K562 (cell line): ENCODE data around the gene KIAA1210. TPM values are rescaled to one million over a fixed set of nuclear protein-coding genes. Genes with fewer than 3 reads are reported as not detected.

Source experiments
- ATAC-seq: fragments of 200-7000 bp; cut with Tn5 transposase; 3 replicates; pipeline ENCODE4 v1.9.1; 2020; ENCODE audit warnings: moderate library complexity
- BruUV-seq: library from RNA; stranded (reverse); fragments of 400-500 nt; replicated peaks from 2 replicates; lab custom pipeline; 2021; lab: Mats Ljungman, UMichigan
- CTCF ChIA-PET: fragments of 300-600 bp; formaldehyde crosslinking; extraction: SDS; loops from one replicate; lab custom pipeline; 2021; ENCODE audit warnings: low intra/inter-chr PET ratio; lab: Yijun Ruan, JAX
- POLR2A ChIA-PET: fragments of 300-600, 350-650 bp; sonication (Branson Sonifier 250); formaldehyde crosslinking; extraction: SDS; loops from one replicate; lab custom pipeline; 2021; ENCODE audit warnings: antibody characterized with exemption, inconsistent platforms; lab: Yijun Ruan, JAX
- DNase-seq, 4 experiments: peaks; one replicate each; pipeline versions ENCODE4 v3.0.0 to v3.0.0-alpha.2; 2011 to 2018; ENCODE audit warnings: low spot score in 3 of 4, mixed read lengths in 3 of 4; ENCODE audit errors: extremely low read depth in 1 of 4
- FAIRE-seq: peaks from 2 replicates; lab custom pipeline; 2011; peaks lifted over from hg19 to GRCh38; lab: Jason Lieb, UNC
- H2AFZ ChIP-seq: 2 replicates; pipeline ENCODE4 v1.6.0; 2011; ENCODE audit warnings: low read depth, low read length, control low read depth, inconsistent platforms
- H3K27ac ChIP-seq: fragments of 200-600 bp; 3 replicates; pipeline ENCODE4 v1.8.0; 2011; ENCODE audit warnings: low read depth, mild to moderate bottlenecking, control low read depth, inconsistent platforms, low read length, moderate library complexity, mixed read lengths; ENCODE audit errors: extremely low read depth
- H3K27me3 ChIP-seq, 2 experiments: fragments of 300-600 bp in 1 of 2; 2 replicates in 1 of 2; 3 replicates in 1 of 2; pipeline versions ENCODE4 v1.6.0 to v1.8.0; 2011; ENCODE audit warnings: inconsistent platforms in 2 of 2, low read length in 2 of 2, mild to moderate bottlenecking in 1 of 2, mixed read lengths in 1 of 2, moderate library complexity in 1 of 2; ENCODE audit not compliant: control insufficient read depth in 2 of 2, insufficient read depth in 2 of 2
- H3K36me3 ChIP-seq: fragments of 300-600 bp; 3 replicates; pipeline ENCODE4 v1.8.0; 2011; ENCODE audit warnings: mild to moderate bottlenecking, low read length, inconsistent platforms; ENCODE audit not compliant: control insufficient read depth, insufficient read depth
- H3K4me1 ChIP-seq, 2 experiments: fragments of 200-600 bp in 1 of 2; replicated peaks in 1 of 2; 2 replicates in 1 of 2; 3 replicates in 1 of 2; pipeline versions ENCODE4 v1.5.1 to v1.8.0; 2011; ENCODE audit warnings: inconsistent platforms in 2 of 2, low read length in 2 of 2, mild to moderate bottlenecking in 1 of 2, mixed read lengths in 1 of 2, moderate library complexity in 1 of 2; ENCODE audit not compliant: control insufficient read depth in 2 of 2, insufficient read depth in 2 of 2
- H3K4me2 ChIP-seq: 2 replicates; pipeline ENCODE4 v1.6.1; 2011; ENCODE audit warnings: low read length, control low read depth, inconsistent platforms, mixed read lengths; ENCODE audit not compliant: insufficient read depth
- H3K4me3 ChIP-seq: fragments of 200-600 bp; sonication (generic), shearing (Covaris generic); 2 replicates; pipeline ENCODE4 v1.5.1; 2016; ENCODE audit warnings: control low read depth, inconsistent platforms
- H3K79me2 ChIP-seq: fragments of 200-600 bp; 3 replicates; pipeline ENCODE4 v1.8.0; 2011; ENCODE audit warnings: low read length, inconsistent platforms; ENCODE audit not compliant: control insufficient read depth, insufficient read depth
- H3K9ac ChIP-seq, 2 experiments: 2 replicates each; pipeline versions ENCODE4 v1.6.0 to v1.6.1; 2011; ENCODE audit warnings: low read depth in 2 of 2, low read length in 2 of 2, control low read depth in 1 of 2, inconsistent platforms in 1 of 2, mild to moderate bottlenecking in 1 of 2, mixed read lengths in 1 of 2; ENCODE audit not compliant: insufficient read depth in 1 of 2
- H3K9me1 ChIP-seq: one replicate; pipeline ENCODE4 v1.6.0; 2011; ENCODE audit warnings: inconsistent platforms, mild to moderate bottlenecking, low read length, moderate library complexity; ENCODE audit not compliant: control insufficient read depth, insufficient read depth
- H3K9me3 ChIP-seq: replicated peaks from 2 replicates; pipeline ENCODE4 v1.5.1; 2011; ENCODE audit warnings: low read depth, low read length, inconsistent platforms; ENCODE audit not compliant: control insufficient read depth, insufficient read depth
- H4K20me1 ChIP-seq: replicated peaks from 2 replicates; pipeline ENCODE4 v1.6.1; 2011; ENCODE audit warnings: low read length, inconsistent platforms, mixed read lengths; ENCODE audit not compliant: control insufficient read depth, insufficient read depth
- CHD1 ChIP-seq: fragments of 200-600 bp; sonication (generic); IDR thresholded peaks from one replicate; pipeline ENCODE4 v1.6.1; 2012; ENCODE audit warnings: mild to moderate bottlenecking, moderate library complexity, low read length, inconsistent platforms
- GATA2 ChIP-seq: sonication (generic); formaldehyde crosslinking; IDR thresholded peaks from 2 replicates; pipeline ENCODE4 v1.4.0; 2020; ENCODE audit warnings: mild to moderate bottlenecking, missing genetic modification reagents
- RAD21 ChIP-seq, 2 experiments: fragments of 250-450 bp in 1 of 2; fragments of 450-650 bp in 1 of 2; sonication (Bioruptor Pico) in 1 of 2; formaldehyde crosslinking in 1 of 2; IDR thresholded peaks in 1 of 2; conservative IDR thresholded peaks in 1 of 2; 2 replicates each; pipeline versions ENCODE4 v1.4.0 to v1.8.0; 2020 to 2022; ENCODE audit warnings: mild to moderate bottlenecking in 2 of 2, moderate library complexity in 1 of 2
- SMC3 ChIP-seq: conservative IDR thresholded peaks from 2 replicates; pipeline ENCODE4 v1.6.1; 2011; ENCODE audit warnings: low read depth, low read length, improper control_type of control experiment; ENCODE audit not compliant: insufficient read depth
- ZNF384 ChIP-seq: IDR thresholded peaks from 2 replicates; pipeline ENCODE4 v1.6.1; 2012; ENCODE audit warnings: low read depth, low read length, improper control_type of control experiment
- WGBS: fragments of 100-300 bp; shearing (Covaris generic); methylation state at CpG from one replicate; pipeline ENCODE4 v1.1.6; 2016; ENCODE audit warnings: low coverage, mixed read lengths; ENCODE audit not compliant: insufficient coverage; ENCODE audit errors: missing lambda C conversion rate; 5-methylcytosine and 5-hydroxymethylcytosine counted together
- in situ Hi-C: fragments of 300-500 bp; cut with MboI; formaldehyde crosslinking; loops from 4 replicates; pipeline ENCODE4 v1.15.0; 2018; ENCODE audit warnings: inconsistent platforms, mixed read lengths
- intact Hi-C: fragments of 100-400 bp; cut with micrococcal nuclease; formaldehyde crosslinking; loops from 2 replicates; pipeline ENCODE4 v1.14.2; 2022
- polyA plus RNA-seq, 8 experiments: library from polyadenylated mRNA; depleted of rRNA in 4 of 8; stranded (reverse) in 5 of 8; unstranded in 3 of 8; fragments of >200 nt; fragmentation: Nextera tagmentation in 2 of 8; fragmentation: Illumina TruSeq in 1 of 8; extraction: Ambion mirVana in 2 of 8; extraction: Trizol in 1 of 8; gene quantifications; 2 replicates each; pipeline versions ENCODE4 v1.2.1 to v1.2.3, GENCODE V29; 2011 to 2014; ENCODE audit warnings: inconsistent platforms in 1 of 8, missing spikeins in 1 of 8
- total RNA-seq, 7 experiments: library from RNA; depleted of rRNA in 6 of 7; stranded (reverse); fragments of >200 nt in 6 of 7; fragmentation: Illumina TruSeq in 2 of 7; extraction: Trizol in 2 of 7; gene quantifications; 2 replicates each; pipeline versions ENCODE4 v1.2.1 to v1.2.3, GENCODE V29; 2011 to 2021; ENCODE audit warnings: low replicate concordance in 1 of 7
- TF ChIP-seq, protein P1 (sequence below): fragments of 450-650 bp; formaldehyde crosslinking; IDR thresholded peaks from 2 replicates; pipeline ENCODE4 v1.4.0; 2020; ENCODE audit warnings: mild to moderate bottlenecking, moderate library complexity
- TF ChIP-seq, protein P2 (sequence below), 3 experiments: IDR thresholded peaks in 2 of 3; conservative IDR thresholded peaks in 1 of 3; 2 replicates each; pipeline ENCODE4 v1.5.1; 2011 to 2012; ENCODE audit warnings: low read length in 3 of 3, mild to moderate bottlenecking in 3 of 3, control low read depth in 2 of 3, improper control_type of control experiment in 1 of 3, inconsistent platforms in 1 of 3, low read depth in 1 of 3, mixed read lengths in 1 of 3, moderate library complexity in 1 of 3; ENCODE audit not compliant: insufficient read depth in 2 of 3

Gene KIAA1210
- total and polyA plus RNA-seq, 9 of the 15 experiments (the other 6 are each of a cell fraction or from before 2014, with no cell fraction given) = not detected

DNA sequence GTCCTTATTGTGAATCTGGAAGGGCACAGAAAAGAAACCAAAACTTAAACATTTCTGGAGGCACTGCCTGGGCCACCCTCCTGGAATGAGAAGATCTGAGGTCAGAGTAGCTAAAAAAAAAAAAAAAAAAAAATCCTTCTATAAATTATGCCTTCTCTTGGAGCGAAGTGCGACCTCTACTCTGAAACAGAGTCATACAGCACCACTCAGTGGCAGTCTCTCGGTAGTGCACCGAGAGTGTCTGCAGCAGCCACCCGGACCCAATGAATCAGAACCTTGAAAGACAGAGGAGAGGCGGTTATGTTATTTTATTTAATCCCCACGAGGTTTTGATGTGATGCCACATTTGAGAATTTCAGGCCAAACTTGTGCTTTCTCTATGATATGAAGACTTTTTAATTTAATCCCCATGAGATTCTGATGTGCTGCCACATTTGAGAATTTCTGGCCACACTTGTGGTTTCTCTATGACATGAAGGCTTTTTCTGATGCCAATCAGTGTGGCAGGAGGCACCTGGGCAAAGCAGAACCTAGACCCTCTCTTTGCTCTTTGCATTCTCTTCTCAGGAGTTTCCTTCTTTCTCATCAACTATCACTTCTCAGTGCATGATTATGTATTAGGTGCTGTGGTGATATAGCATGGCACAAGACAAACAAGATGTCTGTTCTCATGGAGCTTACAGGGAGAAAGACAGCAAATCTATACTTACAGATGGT is 60.4 kb downstream of the KIAA1210 start:
- no peak for FAIRE-seq
- BruUV-seq = no TSS peak
- ATAC-seq = peak; percentile 83
- Histone ChIP-seq H3K4me3 (no peak overlapping the region), H3K9me3 (no peaks in the 10 kb centered on the region; the same call in 1 of the 2 replicates), H3K27me3 (peaks cover 0 to 4% of the 10 kb centered on the region in 2 experiments; a peak in 1 of 5 replicates), H3K4me1 (peaks cover 0 to 9% of the 10 kb centered on the region in 2 experiments; a peak in 3 of 5 replicates), H3K36me3 (no peaks in the 10 kb centered on the region), H3K9ac (no peak overlapping the region), H2AFZ (no peak overlapping the region), H3K4me2 (no peak overlapping the region), H3K9me1 (no peaks in the 10 kb centered on the region), H3K79me2 (no peaks in the 10 kb centered on the region), H3K27ac (no peak overlapping the region), H4K20me1 (no peaks in the 10 kb centered on the region)
- peak; percentile 53 to 63 (median 62) for DNase-seq
- ChIA-PET POLR2A (interaction anchor here (0.6 kb wide), 1 partner anchor 10 kb away, joined by 3 read pairs; no protein-coding TSS in a partner anchor), CTCF (interaction anchor here (0.7 to 2.1 kb wide), 4 partner anchors 62 to 259 kb away, joined by 4 to 14 read pairs (median 10); no protein-coding TSS in a partner anchor)
- 3% methylated on average over 7 of the region's 7 CpGs for WGBS
- in situ Hi-C loops = no loop called here
- intact Hi-C loops = loop anchor here (1.0 to 5.0 kb wide), 2 partner anchors 60 to 220 kb away; no protein-coding TSS in a partner anchor
- TF ChIP-seq, protein P1, sequence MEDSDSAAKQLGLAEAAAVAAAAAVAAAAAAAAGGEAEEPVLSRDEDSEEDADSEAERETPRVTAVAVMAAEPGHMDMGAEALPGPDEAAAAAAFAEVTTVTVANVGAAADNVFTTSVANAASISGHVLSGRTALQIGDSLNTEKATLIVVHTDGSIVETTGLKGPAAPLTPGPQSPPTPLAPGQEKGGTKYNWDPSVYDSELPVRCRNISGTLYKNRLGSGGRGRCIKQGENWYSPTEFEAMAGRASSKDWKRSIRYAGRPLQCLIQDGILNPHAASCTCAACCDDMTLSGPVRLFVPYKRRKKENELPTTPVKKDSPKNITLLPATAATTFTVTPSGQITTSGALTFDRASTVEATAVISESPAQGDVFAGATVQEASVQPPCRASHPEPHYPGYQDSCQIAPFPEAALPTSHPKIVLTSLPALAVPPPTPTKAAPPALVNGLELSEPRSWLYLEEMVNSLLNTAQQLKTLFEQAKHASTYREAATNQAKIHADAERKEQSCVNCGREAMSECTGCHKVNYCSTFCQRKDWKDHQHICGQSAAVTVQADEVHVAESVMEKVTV (CRISPR knock-in tag) = peak; percentile 60
- TF ChIP-seq, protein P2, sequence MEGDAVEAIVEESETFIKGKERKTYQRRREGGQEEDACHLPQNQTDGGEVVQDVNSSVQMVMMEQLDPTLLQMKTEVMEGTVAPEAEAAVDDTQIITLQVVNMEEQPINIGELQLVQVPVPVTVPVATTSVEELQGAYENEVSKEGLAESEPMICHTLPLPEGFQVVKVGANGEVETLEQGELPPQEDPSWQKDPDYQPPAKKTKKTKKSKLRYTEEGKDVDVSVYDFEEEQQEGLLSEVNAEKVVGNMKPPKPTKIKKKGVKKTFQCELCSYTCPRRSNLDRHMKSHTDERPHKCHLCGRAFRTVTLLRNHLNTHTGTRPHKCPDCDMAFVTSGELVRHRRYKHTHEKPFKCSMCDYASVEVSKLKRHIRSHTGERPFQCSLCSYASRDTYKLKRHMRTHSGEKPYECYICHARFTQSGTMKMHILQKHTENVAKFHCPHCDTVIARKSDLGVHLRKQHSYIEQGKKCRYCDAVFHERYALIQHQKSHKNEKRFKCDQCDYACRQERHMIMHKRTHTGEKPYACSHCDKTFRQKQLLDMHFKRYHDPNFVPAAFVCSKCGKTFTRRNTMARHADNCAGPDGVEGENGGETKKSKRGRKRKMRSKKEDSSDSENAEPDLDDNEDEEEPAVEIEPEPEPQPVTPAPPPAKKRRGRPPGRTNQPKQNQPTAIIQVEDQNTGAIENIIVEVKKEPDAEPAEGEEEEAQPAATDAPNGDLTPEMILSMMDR (IDR thresholded peaks at IDR 0.05 in 2 of 3, conservative IDR thresholded peaks at IDR 0.05 in 1 of 3; ENCODE audit: insufficient read depth in 2 of 3, low read depth in 1 of 3, low read length in 3 of 3) = peak; percentile 70 to 81 (median 78)
- TF ChIP-seq RAD21 (CRISPR knock-in tag; conservative IDR thresholded peaks at IDR 0.05 in 1 of 2, IDR thresholded peaks at IDR 0.05 in 1 of 2) (peak; percentile 72 to 73), CHD1 (no peak), GATA2 (CRISPR knock-in tag) (no peak), ZNF384 (peak; percentile 90), SMC3 (peak; percentile 58)
